MM.1S (cell line): ENCODE results near the gene ARPP21.

Source experiments
- DNase-seq: peaks from one replicate; pipeline ENCODE4 v3.0.0-alpha.2; 2015
- H2AFZ ChIP-seq: fragments of 300-600 bp; sonication (generic); 2 replicates; pipeline ENCODE4 v1.6.0; 2016; ENCODE audit warnings: antibody characterized with exemption, low read length
- H3F3A ChIP-seq: fragments of 300-600 bp; sonication (generic); 2 replicates; pipeline ENCODE4 v1.6.1; 2016; ENCODE audit warnings: mild to moderate bottlenecking, antibody characterized with exemption, low read length, moderate library complexity, mixed read lengths; ENCODE audit not compliant: insufficient read depth
- H3K27ac ChIP-seq: fragments of 300-600 bp; sonication (generic); 2 replicates; pipeline ENCODE4 v1.5.1; 2016; ENCODE audit warnings: mild to moderate bottlenecking, low read length
- H3K27me3 ChIP-seq: fragments of 300-600 bp; sonication (generic); replicated peaks from 2 replicates; pipeline ENCODE4 v1.6.0; 2016; ENCODE audit warnings: low read length; ENCODE audit not compliant: insufficient read depth
- H3K36me3 ChIP-seq: fragments of 300-600 bp; sonication (generic); replicated peaks from 2 replicates; pipeline ENCODE4 v1.6.1; 2016; ENCODE audit warnings: mild to moderate bottlenecking, low read length, mixed read lengths; ENCODE audit not compliant: insufficient read depth
- H3K4me1 ChIP-seq: fragments of 300-600 bp; sonication (generic); 2 replicates; pipeline ENCODE4 v1.6.1; 2016; ENCODE audit warnings: low read length, mixed read lengths
- H3K4me2 ChIP-seq: fragments of 300-600 bp; sonication (generic); 2 replicates; pipeline ENCODE4 v1.6.0; 2016; ENCODE audit warnings: low read depth, low read length
- H3K4me3 ChIP-seq: fragments of 300-600 bp; sonication (generic); 2 replicates; pipeline ENCODE4 v1.5.1; 2016; ENCODE audit warnings: low read length, mixed read lengths
- H3K79me2 ChIP-seq: fragments of 300-600 bp; sonication (generic); 2 replicates; pipeline ENCODE4 v1.6.1; 2016; ENCODE audit warnings: mixed run types, low read length, mixed read lengths
- H3K9ac ChIP-seq: fragments of 300-600 bp; sonication (generic); 2 replicates; pipeline ENCODE4 v1.6.1; 2016; ENCODE audit warnings: low read length, mixed read lengths
- H3K9me2 ChIP-seq: fragments of 300-600 bp; sonication (generic); replicated peaks from 2 replicates; pipeline ENCODE4 v1.6.1; 2016; ENCODE audit warnings: mild to moderate bottlenecking, low read length, mixed read lengths; ENCODE audit not compliant: insufficient read depth
- H3K9me3 ChIP-seq: fragments of 300-600 bp; sonication (generic); replicated peaks from 2 replicates; pipeline ENCODE4 v1.6.1; 2016; ENCODE audit warnings: mild to moderate bottlenecking, low read length, mixed read lengths; ENCODE audit not compliant: insufficient read depth
- H4K20me1 ChIP-seq: fragments of 300-600 bp; sonication (generic); 2 replicates; pipeline ENCODE4 v1.6.1; 2016; ENCODE audit warnings: mild to moderate bottlenecking, low read length, moderate library complexity, mixed read lengths; ENCODE audit not compliant: insufficient read depth
- EZH2 ChIP-seq: fragments of 300-600 bp; sonication (generic); optimal IDR thresholded peaks from 2 replicates; pipeline ENCODE3; 2017; ENCODE audit warnings: low read depth, mild to moderate bottlenecking, antibody characterized with exemption, low read length, mixed read lengths
- EZH2phosphoT487 ChIP-seq: fragments of 300-600 bp; sonication (generic); IDR thresholded peaks from 2 replicates; pipeline ENCODE4 v1.6.1; 2018; ENCODE audit warnings: antibody characterized with exemption, low read length
- TF ChIP-seq, protein P1 (sequence below): fragments of 300-600 bp; sonication (generic); IDR thresholded peaks from 2 replicates; pipeline ENCODE4 v1.5.1; 2016; ENCODE audit warnings: antibody characterized with exemption, low read length, mixed read lengths

The ARPP21 gene

DNA sequence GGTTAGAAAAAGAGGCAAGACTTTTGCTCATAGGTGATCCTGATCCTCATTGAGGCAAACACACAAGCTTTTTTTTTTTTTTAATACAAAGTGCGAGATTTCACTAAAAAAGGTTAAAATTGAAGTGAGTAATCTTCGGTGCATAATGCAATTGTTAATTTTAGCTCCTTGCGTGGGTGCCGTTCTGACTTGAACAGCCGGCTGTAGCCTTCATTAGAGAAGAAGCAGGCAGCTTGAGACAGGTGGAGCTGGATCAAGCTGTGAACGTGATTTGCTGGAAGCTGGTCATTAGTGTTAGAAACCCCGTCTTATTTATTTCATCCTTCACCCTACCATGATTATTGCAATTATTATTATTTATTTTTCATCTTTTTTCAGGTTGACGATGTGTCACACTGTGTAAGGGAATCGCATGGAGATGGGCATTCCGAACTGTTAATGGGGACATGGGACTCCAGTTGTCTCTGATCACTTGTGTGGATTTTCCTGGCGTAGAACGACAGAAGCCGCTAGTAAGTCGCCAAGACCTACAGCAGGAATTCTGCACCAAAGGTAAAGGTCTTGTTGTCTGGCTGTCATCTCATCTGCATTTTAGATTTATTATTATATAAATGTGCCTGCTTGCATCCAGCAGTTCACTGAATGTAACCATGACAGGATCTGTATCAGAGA lies 40.2 kb downstream of the ARPP21 start:
- Histone ChIP-seq H3F3A (no peaks in the 10 kb centered on the region), H2AFZ (no peak overlapping the region), H3K4me1 (no peaks in the 10 kb centered on the region), H3K9me2 (no peaks in the 10 kb centered on the region), H3K36me3 (no peaks in the 10 kb centered on the region), H3K4me3 (no peak overlapping the region), H3K79me2 (no peaks in the 10 kb centered on the region), H3K27ac (no peak overlapping the region), H3K4me2 (no peak overlapping the region), H3K9ac (no peak overlapping the region), H3K27me3 (no peaks in the 10 kb centered on the region), H4K20me1 (no peaks in the 10 kb centered on the region), H3K9me3 (no peaks in the 10 kb centered on the region)
- DNase-seq, result no peak
- TF ChIP-seq, protein P1, sequence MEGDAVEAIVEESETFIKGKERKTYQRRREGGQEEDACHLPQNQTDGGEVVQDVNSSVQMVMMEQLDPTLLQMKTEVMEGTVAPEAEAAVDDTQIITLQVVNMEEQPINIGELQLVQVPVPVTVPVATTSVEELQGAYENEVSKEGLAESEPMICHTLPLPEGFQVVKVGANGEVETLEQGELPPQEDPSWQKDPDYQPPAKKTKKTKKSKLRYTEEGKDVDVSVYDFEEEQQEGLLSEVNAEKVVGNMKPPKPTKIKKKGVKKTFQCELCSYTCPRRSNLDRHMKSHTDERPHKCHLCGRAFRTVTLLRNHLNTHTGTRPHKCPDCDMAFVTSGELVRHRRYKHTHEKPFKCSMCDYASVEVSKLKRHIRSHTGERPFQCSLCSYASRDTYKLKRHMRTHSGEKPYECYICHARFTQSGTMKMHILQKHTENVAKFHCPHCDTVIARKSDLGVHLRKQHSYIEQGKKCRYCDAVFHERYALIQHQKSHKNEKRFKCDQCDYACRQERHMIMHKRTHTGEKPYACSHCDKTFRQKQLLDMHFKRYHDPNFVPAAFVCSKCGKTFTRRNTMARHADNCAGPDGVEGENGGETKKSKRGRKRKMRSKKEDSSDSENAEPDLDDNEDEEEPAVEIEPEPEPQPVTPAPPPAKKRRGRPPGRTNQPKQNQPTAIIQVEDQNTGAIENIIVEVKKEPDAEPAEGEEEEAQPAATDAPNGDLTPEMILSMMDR, result no peak
- TF ChIP-seq EZH2 (no peak), EZH2phosphoT487 (no peak)

DNA sequence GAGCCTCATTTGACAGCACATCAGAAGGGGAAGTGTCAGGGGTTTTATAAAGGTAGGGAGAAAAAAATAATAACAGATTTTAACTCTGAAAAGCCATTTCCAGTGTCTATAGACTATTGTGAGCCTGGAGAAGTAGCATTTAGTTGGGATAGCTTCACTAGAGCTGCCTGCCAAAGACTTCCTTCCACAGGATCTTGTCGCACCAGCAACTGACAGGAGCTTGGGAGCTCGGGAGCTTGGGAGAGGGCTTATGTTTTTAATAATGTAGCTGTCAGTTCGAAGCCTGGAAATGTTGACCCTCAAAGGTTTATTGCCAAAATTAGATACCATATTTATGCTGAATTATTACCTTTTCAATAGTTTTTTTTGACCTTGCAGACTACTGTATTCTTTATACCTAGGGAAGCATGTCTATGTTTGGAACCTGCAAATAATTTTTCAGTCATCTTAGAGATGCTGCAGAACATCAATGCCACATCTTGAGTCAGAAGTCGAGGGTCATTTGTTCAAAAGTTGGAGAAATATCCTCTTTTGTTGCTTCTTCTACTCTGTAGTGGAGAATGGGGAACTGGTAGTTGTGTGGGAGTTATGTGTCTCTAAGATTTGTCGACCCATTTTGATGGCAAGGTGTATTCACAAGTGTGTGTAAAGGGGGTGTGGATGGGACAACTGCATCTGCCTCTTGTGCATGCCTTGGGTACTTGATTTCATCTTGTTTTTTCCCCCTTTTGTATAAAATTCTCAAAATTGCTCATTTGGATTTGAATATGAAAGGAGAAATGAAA lies 41.7 kb downstream of the ARPP21 start:
- Histone ChIP-seq H3K27me3 (no peaks in the 10 kb centered on the region), H2AFZ (no peak overlapping the region), H3K27ac (no peak overlapping the region)

DNA sequence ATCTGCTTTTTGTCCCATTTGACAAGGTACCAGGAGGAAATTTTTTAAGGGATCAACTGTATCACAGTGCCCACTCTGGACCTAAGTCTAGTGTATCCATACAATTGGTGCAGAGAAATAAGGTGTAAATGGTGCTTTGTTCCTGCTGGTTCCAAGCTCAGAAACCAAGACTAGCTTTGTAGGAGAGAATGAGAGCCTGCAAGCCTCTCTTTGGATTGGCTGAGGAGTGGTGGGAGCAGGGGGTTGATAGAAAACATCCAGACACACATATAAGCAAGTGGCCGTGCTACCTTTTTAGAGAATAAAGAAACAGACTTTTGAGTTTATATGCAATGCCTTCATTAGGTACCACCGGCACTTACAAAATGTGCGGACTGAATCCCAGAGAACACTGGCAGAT lies 45.8 kb downstream of the ARPP21 start:
- Histone ChIP-seq H3K36me3 (no peaks in the 10 kb centered on the region), H3K4me3 (no peak overlapping the region), H3K79me2 (no peaks in the 10 kb centered on the region)

More for the DNA sequence above, 41.7 kb downstream of the ARPP21 start:
- H3K4me1 ChIP-seq, result no peaks in the 10 kb centered on the region
- no peak overlapping the region for H3K4me3 ChIP-seq
- no peaks in the 10 kb centered on the region for H3K79me2 ChIP-seq
- H3K9me2 ChIP-seq, result no peaks in the 10 kb centered on the region
- no peaks in the 10 kb centered on the region for H3K9me3 ChIP-seq
- H3K9ac ChIP-seq, result no peak overlapping the region
- no peak for DNase-seq
- H3K36me3 ChIP-seq, result no peaks in the 10 kb centered on the region
- no peaks in the 10 kb centered on the region for H4K20me1 ChIP-seq
- no peaks in the 10 kb centered on the region for H3F3A ChIP-seq
- H3K4me2 ChIP-seq, result no peak overlapping the region
- TF ChIP-seq, protein P1, result no peak
- TF ChIP-seq EZH2, result no peak
- TF ChIP-seq EZH2phosphoT487, result no peak

More for the DNA sequence above, 45.8 kb downstream of the ARPP21 start:
- no peak overlapping the region for H2AFZ ChIP-seq
- H3K9ac ChIP-seq, result no peak overlapping the region
- DNase-seq, result no peak
- no peaks in the 10 kb centered on the region for H3K9me3 ChIP-seq
- H3F3A ChIP-seq, result no peaks in the 10 kb centered on the region
- no peak overlapping the region for H3K27ac ChIP-seq
- H4K20me1 ChIP-seq, result no peaks in the 10 kb centered on the region
- no peaks in the 10 kb centered on the region for H3K9me2 ChIP-seq
- no peaks in the 10 kb centered on the region for H3K4me1 ChIP-seq
- H3K4me2 ChIP-seq, result no peak overlapping the region
- TF ChIP-seq, protein P1, result no peak
- no peak for TF ChIP-seq EZH2phosphoT487
- no peak for TF ChIP-seq EZH2
- H3K27me3 ChIP-seq, result no peaks in the 10 kb centered on the region
